ENCODE measurements around the gene CLCC1.
"Not testable (repeated sequence)": the region's sequence is repeated elsewhere in the genome, so short reads cannot be mapped to it uniquely, and the experiment has no call there.

CLCC1 gene

DNA sequence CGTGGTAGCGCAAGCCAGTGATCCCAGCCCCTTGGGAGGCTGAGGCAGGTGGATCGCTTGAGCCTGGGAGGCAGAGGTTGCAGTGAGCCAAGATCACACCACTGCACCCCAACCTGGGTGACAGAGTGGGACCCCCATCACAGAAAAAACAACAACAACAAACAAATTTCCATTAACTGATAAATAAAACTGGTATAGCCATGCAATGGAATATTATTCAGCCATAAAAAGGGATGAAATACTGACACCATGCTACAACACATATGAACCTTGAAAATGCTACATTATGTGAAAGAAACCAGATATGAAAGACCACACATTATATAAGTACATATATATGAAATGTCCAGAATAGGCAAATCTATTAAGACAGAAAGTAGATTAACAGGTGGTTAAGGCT, 12.0 kb downstream of the CLCC1 start:
- H3K27ac Mint-ChIP-seq: no peak overlapping the region
- peaks cover 8% of the 10 kb centered on the region for H3K4me1 Mint-ChIP-seq
- ATAC-seq (no peak), DNase-seq (no peak)
- no peaks in the 10 kb centered on the region for H3K27me3 Mint-ChIP-seq
- H3K36me3 Mint-ChIP-seq (ENCODE audit: low read depth): peaks cover 37% of the 10 kb centered on the region
- H3K4me3 Mint-ChIP-seq: no peak overlapping the region
- no peaks in the 10 kb centered on the region for H3K9me3 Mint-ChIP-seq

DNA sequence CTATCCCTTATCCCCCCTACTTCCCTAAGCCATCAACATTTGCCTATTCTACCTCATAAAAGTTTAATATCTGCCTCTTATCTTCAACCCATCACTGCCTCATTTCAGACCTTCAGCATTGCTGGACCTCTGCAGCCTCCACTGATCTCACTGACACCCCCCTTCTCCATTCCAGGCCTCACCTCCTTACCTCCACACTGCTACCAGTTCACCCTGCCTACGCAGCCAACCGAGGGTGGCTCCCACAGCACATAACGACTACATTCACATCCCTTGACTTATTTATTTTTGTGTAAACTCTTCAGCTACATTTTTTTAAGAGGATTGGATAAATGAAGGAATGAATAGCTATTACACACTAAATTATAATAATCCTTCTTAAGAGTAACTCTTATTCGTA, 14.2 kb downstream of the CLCC1 start:
- no peaks in the 10 kb centered on the region for H3K9me3 Mint-ChIP-seq
- no peak overlapping the region for H3K4me3 Mint-ChIP-seq
- H3K27ac Mint-ChIP-seq: no peak overlapping the region
- H3K4me1 Mint-ChIP-seq: no peaks in the 10 kb centered on the region
- H3K27me3 Mint-ChIP-seq: no peaks in the 10 kb centered on the region
- DNase-seq (no peak), ATAC-seq (no peak)
- peaks cover 27% of the 10 kb centered on the region for H3K36me3 Mint-ChIP-seq (ENCODE audit: low read depth)

DNA sequence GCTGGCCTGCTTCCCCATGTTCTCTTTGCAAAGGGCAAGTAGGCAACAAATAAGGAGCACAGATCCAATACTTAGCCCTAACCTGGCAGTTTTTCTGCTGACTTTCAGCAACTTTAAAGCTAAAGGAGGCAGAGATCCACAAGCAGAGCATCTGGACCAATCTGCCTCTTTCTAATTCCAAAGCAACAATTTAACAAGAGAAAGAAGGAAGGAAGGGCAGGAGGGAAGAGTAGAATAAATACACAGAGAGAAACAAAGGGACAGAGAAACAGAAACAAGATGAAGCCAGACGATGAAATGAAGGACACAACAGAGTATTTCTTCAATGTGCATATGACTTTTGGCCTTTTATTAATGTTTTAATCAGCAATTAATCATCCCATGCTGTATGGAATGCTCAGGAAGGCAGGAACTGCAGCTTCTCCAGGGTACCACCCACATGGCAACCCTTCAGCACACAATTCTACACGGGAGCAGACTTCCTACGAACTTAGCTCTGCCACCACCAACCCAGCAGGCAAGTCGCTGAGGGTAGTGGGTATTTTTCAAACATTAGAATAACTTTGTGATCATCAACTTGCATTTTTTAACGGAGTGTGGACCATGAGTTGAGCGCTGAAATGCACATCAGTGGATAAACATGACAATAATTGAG, 15.3 kb downstream of the CLCC1 start:
- H3K9me3 Mint-ChIP-seq: no peaks in the 10 kb centered on the region
- H3K27ac Mint-ChIP-seq: no peak overlapping the region
- H3K36me3 Mint-ChIP-seq (ENCODE audit: low read depth): peaks cover 27% of the 10 kb centered on the region
- H3K27me3 Mint-ChIP-seq: no peaks in the 10 kb centered on the region
- H3K4me3 Mint-ChIP-seq: no peak overlapping the region
- ATAC-seq (no peak), DNase-seq (no peak)
- no peaks in the 10 kb centered on the region for H3K4me1 Mint-ChIP-seq

DNA sequence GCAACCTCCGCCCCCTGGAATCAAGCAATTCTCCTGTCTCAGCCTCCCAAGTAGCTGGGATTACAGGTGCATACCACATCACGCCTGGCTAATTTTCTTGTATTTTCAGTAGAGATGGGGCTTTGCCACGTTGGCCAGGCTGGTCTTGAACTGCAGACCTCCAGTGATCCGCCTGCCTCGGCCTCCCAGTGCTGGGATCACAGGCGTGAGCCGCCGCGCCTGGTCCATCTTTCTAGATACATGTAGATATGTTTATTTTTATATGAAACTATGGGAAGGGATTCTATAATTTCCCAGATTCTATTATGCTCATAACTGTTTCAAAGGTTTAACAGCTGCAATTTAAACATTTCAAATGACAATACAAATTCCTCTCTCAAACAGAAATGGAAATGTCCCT, 27.1 kb downstream of the CLCC1 start:
- no peak for DNase-seq
- Mint-ChIP-seq H3K27me3 (no peaks in the 10 kb centered on the region), H3K9me3 (no peaks in the 10 kb centered on the region), H3K27ac (no peak overlapping the region), H3K4me3 (no peak overlapping the region), H3K4me1 (no peaks in the 10 kb centered on the region), H3K36me3 (ENCODE audit: low read depth) (peaks cover 33% of the 10 kb centered on the region)
- no peak for ATAC-seq

DNA sequence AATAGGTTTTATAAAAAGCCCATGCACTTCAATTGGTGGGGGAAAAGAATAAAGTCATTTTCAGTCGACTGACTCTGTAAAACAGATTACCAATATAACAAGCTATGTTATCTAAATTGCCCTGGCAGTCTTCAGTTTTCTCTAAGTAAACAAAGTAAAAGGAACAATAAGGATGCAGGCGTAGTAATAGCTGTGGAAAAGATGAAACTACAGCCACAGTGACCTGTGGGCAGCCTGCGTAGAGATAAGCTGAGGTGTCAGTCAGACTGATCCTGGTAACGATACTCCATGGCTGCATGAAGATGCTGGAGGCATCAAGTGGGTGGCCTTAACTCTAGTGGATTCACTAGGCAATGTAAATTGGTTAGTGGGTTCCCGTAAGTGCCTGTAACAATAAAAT, 29.3 kb downstream of the CLCC1 start:
- no peaks in the 10 kb centered on the region for H3K27me3 Mint-ChIP-seq
- DNase-seq (no peak), ATAC-seq (no peak)
- H3K27ac Mint-ChIP-seq: no peak overlapping the region
- H3K9me3 Mint-ChIP-seq: no peaks in the 10 kb centered on the region
- H3K4me1 Mint-ChIP-seq: no peaks in the 10 kb centered on the region
- H3K4me3 Mint-ChIP-seq: no peak overlapping the region
- H3K36me3 Mint-ChIP-seq (ENCODE audit: low read depth): peaks cover 35% of the 10 kb centered on the region

DNA sequence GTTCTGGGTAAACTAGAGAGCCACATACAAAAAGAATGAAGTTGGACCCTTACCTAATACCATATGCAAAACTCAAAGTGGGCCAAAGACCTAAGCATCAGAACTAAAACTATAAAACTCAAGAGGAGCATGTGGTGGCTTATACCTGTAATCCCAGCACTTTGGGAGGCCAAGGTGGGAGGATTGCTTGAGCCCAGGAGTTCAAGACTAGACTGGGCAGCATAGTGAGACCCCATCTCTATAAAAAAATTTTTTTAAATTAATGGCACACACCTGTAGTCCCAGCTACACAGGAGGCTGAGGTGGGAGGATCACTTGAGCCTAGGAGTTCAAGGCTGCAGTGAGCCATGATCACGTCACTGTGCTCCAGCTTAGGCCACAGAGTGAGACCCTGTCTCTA, 35.7 kb downstream of the CLCC1 start:
- not testable (repeated sequence) for DNase-seq, H3K4me3 Mint-ChIP-seq, H3K27me3 Mint-ChIP-seq, H3K4me1 Mint-ChIP-seq, H3K9me3 Mint-ChIP-seq, ATAC-seq, H3K27ac Mint-ChIP-seq
- peaks cover 21% of the 10 kb centered on the region for H3K36me3 Mint-ChIP-seq (ENCODE audit: low read depth)

DNA sequence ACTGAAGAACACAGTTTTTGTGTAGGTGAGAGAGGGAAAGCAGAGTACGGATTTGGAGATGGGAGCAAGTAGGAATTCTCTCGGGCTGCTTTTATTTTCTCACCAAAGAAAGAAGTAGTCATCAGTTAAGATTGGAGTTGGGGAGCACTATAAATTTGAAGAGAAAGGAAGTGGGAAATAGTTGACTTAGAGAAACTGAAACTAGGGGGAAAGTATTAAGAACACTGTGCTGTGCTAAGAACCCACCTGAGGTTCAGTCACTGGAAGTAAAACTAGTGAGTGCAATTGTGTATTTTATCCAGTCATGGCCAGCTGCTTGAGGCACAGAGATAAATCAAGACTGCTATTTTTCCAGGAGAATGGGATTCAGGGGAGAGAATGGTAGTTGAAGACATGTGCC, 37.4 kb downstream of the CLCC1 start:
- ATAC-seq (no peak), DNase-seq (no peak)
- no peaks in the 10 kb centered on the region for H3K9me3 Mint-ChIP-seq
- peaks cover 15% of the 10 kb centered on the region for H3K36me3 Mint-ChIP-seq (ENCODE audit: low read depth)
- no peaks in the 10 kb centered on the region for H3K4me1 Mint-ChIP-seq
- no peak overlapping the region for H3K4me3 Mint-ChIP-seq
- no peak overlapping the region for H3K27ac Mint-ChIP-seq
- H3K27me3 Mint-ChIP-seq: no peaks in the 10 kb centered on the region

DNA sequence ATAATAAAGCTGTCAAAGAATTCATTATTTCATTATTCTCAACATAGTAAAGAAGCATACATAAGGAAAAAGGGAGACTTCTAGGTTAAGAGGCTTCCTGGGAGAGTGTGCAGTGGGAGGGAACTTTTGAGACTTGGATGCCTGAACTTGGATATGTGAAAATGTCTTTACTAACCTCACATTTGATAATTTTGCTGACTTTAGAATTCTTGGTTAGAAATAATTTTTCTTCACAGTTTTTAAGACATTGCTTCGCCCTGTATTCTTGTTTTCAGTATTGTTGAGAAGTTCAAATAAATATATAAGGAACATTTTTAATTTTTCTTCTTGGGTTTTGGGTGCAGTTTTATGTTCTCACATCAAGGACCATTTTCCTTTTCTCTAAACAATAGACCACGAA, 46.5 kb downstream of the CLCC1 start:
- Mint-ChIP-seq H3K4me3 (no peak overlapping the region), H3K9me3 (no peaks in the 10 kb centered on the region), H3K27me3 (no peaks in the 10 kb centered on the region), H3K4me1 (no peaks in the 10 kb centered on the region), H3K27ac (no peak overlapping the region), H3K36me3 (ENCODE audit: low read depth) (no peaks in the 10 kb centered on the region)
- DNase-seq (no peak), ATAC-seq (no peak)

All from activated naive CD8-positive, alpha-beta T cell treated with anti-CD3 and anti-CD28 coated beads, Interleukin-2, amount 50 U/mL, for 24 hours (primary cell).